HUDEP-2 (cell line): ENCODE results near the gene ATIC.

Source experiments
- DNase-seq, 76 experiments: peaks; one replicate each; lab custom pipeline; 2025; ENCODE audit not compliant: unreplicated experiment in 76 of 76; lab: John Stamatoyannopoulos, UW

The ATIC gene

DNA sequence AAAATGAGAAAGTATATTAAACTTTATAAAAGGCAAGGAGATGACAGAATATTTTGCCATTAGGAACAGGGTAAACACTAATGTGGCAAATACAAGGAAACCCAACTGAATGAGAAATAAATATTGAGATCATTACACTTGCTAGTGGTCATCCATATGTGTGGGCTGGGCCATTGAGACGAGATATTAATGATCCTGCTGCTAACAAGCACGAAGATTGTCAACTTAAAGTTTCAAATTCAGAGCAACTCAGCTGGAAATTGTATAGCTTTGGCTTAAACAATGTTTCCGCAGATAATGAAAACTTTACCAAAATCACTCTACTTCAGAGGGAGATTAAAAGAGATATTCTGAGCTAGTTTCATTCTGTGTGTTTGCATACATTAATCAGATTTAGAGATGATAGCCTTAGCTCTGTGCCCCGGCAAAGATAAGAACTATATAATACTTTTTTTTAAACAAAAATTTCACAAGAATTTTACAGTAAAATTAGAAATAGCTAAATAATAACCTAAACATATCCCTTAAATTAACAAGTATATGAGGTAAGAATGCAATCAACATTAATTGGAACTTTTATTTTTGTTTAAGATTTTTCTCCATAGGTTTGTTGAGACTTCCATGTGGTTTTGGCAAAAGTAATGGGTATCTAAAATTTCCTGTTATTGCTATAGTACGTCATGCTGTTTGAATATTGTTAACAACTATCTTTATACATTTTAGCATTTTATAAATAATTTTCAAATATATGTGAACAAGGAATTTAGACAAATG, 84.0 kb downstream of the ATIC start:
- DNase-seq: no peak

DNA sequence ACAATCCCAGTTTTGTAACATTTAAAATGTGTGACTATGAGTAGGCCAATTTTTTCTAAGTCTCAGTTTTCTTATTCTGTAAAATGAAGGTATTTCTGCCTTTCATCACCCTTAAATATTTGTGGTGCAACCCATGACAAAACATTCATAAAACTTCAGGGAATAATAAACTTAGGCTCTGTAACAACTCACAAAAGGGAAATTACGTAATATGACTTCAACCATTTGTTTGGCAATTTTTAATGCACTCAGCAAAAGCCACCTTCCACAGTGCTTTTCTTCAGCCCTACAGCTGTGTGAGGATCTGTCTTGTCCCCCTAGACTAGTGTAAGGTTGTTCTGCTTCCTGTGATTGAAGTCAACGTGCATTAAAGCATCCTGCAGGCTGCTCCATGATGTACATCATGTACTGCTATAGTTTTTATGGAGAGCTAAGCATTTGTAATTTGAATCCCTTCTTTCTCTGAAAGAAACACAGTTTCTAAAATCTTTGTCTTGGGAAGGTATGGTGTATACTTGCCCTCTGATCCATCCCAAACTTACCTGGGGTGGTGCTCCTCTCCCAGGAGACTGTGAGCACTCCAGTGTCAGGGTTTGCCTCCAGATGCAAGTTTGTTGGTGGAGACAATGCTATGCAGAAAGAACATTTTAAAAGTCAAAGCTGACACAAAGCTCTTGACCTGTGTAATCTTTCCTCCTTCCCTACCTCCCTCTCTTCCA, 84.9 kb downstream of the ATIC start:
- DNase-seq: no peak

DNA sequence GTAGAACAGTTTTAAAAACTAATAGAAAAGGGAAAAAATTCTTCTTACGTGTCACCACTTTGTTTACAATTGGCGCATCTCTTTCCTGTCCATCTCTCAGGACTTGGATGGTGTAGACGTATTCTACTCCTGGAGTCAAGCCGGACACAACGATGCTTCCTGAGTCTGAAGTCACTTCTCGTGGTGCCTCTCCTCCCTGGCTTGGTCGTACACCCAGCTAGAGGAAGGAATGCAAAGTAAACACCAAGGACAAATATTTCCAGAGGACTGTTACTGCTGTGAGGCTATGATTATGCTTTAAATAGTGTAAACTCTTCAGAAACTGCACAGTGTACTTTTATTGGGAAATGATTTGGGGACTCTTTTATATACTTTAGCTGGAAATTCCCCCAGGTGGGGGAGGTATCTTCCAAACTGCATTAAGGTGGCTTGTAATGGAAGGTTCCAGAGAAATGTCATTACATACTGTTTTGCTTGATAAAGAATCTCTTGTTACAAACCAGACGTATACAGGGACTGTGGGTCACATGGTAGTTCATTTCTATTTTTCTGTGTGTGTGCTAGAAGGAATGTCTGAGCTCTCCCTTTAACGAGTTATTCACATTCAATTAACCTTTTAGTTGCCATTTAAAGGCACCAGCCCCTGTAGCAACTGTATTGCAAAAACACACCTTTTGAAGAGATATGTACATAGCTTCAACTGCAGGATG, 85.9 kb downstream of the ATIC start:
- no peak for DNase-seq

DNA sequence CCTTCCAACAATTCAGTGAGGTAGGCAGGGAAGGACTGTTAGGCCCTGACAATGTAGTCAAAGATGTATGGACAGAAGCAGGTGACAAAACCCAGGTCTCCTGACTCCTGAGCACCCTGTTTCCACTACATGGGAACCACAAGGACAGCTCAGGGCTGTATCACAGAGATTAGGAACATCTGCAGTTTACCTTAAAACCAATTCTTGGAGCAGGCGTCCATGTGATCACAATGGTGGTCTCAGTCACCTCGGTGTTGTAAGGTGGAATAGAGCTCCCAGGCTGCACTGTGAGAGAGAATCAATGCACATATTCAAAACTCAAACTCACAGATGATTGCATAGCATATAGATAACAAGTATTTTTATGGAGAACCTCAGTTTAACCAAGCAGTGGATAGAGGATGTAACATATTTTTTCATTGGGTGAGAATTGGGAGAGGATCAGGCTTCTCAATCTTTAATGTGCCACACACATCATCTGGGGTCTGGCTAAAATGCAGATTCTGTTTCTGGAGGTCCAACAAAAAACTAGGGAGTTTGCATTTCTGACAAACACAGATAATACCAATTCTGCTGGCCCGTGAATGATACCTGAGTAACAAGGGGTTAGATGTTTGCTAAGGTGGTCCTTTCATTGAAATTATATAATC, 87.3 kb downstream of the ATIC start:
- no peak for DNase-seq
